ENCODE data around the gene DCHS1.

DCHS1 gene

DNA sequence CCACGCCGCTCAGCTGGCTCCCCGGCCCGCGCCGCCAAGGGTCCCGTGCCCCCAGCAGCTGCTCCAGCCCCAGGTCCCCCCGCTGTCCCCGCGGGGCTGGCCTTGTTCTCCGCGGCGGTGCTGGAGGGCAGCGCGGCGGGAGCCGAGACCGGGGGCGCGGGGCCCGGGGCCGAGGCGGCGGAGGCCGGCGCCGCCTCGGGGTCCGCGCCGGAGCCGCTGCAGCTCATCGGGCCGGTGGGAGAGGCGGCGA, 43.7 kb downstream of the DCHS1 start:
- DNase-seq (ENCODE audit: low read depth): no peak

DNA sequence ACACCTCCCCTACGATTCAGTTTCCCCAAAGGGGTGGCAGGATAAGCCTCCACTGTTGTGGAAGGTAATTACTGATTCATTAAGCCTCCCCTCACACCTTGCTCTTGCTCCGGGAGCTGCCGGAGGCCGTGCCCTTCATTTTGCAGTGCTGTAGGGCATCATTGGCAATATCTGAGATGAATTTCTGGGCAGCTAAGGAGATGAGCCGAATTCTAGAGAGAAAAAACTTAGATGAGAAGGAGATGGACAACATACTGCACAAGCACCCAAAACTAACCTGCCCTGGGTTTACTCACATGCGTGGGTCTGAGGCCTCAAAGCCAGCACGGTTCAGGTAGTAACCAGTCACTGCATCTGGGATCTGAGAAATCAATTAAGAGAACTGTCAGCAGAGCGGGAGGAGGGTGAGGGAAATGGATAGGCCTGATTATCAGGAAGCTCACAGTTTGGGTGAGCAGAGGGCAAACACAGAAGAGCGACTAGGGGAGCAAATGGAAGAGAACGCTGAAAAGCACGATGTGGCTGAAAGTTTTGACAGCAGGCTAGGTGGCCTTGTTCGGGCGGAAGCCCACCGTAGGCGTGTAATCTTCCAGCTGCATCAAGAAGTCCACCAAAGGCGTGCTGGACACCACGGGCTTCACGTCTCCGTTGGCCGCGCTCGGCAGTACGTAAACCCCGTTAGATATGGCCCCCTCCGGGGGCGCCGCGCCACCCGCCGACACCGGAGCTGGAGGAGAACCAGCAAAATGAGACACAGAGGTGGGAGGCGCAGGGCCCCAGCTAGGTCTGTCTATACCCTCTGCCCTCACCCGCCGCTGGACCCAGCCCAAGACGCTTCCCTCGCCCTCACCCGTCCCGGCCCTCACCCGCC, 44.3 kb downstream of the DCHS1 start:
- TF ChIP-seq, protein P1, sequence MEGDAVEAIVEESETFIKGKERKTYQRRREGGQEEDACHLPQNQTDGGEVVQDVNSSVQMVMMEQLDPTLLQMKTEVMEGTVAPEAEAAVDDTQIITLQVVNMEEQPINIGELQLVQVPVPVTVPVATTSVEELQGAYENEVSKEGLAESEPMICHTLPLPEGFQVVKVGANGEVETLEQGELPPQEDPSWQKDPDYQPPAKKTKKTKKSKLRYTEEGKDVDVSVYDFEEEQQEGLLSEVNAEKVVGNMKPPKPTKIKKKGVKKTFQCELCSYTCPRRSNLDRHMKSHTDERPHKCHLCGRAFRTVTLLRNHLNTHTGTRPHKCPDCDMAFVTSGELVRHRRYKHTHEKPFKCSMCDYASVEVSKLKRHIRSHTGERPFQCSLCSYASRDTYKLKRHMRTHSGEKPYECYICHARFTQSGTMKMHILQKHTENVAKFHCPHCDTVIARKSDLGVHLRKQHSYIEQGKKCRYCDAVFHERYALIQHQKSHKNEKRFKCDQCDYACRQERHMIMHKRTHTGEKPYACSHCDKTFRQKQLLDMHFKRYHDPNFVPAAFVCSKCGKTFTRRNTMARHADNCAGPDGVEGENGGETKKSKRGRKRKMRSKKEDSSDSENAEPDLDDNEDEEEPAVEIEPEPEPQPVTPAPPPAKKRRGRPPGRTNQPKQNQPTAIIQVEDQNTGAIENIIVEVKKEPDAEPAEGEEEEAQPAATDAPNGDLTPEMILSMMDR (conservative IDR thresholded peaks at IDR 0.05; ENCODE audit: low read depth, low read length): no peak
- peak; percentile 51 for DNase-seq (ENCODE audit: low read depth)

More for the DNA sequence above, 43.7 kb downstream of the DCHS1 start:
- H3K4me3 ChIP-seq (ENCODE audit: low read depth, low read length): peak overlapping the region; percentile 80
- TF ChIP-seq, protein P1 (conservative IDR thresholded peaks at IDR 0.05; ENCODE audit: low read depth, low read length): no peak

DNA sequence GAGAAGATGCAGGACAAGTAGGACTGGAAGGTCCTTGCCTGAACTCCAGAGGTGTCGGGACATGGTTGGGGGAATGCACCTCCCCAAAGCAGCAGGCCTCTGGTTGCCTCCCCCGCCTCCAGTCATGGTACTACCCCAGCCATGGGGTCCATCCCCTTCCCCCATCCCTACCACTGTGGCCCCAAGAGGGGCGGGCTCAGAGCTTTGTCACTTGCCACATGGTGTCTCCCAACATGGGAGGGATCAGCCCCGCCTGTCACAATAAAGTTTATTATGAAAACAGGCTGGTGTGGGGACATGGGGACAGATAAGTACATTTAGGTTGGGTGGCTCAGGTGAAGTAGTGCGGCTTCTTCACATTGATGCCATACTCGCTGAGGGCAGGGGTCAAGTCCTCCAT, 45.0 kb downstream of the DCHS1 start:
- H3K4me3 ChIP-seq (ENCODE audit: low read depth, low read length): no peak overlapping the region

More for the DNA sequence above, 44.3 kb downstream of the DCHS1 start:
- peak overlapping the region; percentile 80 for H3K4me3 ChIP-seq (ENCODE audit: low read depth, low read length)

DNA sequence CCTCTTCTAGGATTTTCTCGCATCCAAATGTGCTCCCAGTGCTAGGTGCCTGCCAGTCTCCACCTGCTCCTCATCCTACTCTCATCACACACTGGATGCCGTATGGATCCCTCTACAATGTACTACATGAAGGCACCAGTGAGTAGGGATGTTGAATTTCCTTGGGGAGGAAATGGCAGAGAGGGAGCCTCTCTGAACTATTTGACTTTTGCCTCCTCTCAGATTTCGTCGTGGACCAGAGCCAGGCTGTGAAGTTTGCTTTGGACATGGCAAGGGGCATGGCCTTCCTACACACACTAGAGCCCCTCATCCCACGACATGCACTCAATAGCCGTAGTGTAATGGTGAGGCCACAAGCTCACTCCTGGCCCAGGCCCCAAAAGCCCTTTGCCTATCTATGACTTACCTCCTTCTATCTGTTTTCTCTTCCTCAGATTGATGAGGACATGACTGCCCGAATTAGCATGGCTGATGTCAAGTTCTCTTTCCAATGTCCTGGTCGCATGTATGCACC, 46.0 kb downstream of the DCHS1 start:
- DNase-seq (ENCODE audit: low read depth): no peak
- H3K4me3 ChIP-seq (ENCODE audit: low read depth, low read length): no peak overlapping the region
- TF ChIP-seq, protein P1 (conservative IDR thresholded peaks at IDR 0.05; ENCODE audit: low read depth, low read length): no peak

More for the DNA sequence above, 45.0 kb downstream of the DCHS1 start:
- no peak for DNase-seq (ENCODE audit: low read depth)
- TF ChIP-seq, protein P1 (conservative IDR thresholded peaks at IDR 0.05; ENCODE audit: low read depth, low read length): no peak

DNA sequence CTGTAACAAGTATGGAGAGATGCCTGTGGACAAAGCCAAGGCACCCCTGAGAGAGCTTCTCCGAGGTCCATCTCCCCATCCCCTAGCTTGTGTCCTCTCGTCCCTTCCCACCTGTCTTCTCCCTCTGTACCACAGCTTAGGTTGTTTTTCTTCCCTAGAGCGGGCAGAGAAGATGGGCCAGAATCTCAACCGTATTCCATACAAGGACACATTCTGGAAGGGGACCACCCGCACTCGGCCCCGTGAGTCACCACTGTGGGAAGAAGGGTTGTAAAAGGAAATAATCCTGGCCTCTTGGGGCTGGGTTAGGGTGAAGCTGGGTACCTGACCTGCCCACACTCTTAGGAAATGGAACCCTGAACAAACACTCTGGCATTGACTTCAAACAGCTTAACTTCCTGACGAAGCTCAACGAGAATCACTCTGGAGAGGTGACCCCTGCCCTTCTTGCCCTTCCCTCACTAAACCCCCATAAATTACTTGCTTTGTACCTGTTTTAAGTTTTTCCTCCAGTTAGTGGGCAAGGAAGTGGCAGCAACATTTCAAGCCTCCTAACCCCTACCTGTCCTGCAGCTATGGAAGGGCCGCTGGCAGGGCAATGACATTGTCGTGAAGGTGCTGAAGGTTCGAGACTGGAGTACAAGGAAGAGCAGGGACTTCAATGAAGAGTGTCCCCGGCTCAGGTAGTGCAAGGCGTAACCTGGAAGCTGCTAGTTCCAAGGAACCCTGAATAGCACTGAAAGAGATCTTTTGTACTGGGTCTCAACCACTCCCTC, 46.7 kb downstream of the DCHS1 start:
- H3K4me3 ChIP-seq (ENCODE audit: low read depth, low read length): no peak overlapping the region
- TF ChIP-seq, protein P1 (conservative IDR thresholded peaks at IDR 0.05; ENCODE audit: low read depth, low read length): no peak
- no peak for DNase-seq (ENCODE audit: low read depth)

DNA sequence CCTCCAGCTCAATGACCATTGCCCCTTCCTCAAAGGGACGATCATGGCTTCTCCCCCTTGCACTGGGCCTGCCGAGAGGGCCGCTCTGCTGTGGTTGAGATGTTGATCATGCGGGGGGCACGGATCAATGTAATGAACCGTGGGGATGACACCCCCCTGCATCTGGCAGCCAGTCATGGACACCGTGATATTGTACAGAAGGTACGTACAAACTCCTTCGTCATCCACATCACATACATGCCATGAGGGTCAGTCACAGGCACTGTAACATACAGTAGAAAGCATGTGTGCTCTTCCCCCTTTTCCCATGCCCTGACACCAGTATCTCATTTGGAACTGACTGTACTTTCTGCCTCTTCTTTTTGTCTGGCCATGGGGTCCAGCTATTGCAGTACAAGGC, 47.6 kb downstream of the DCHS1 start:
- no peak for DNase-seq (ENCODE audit: low read depth)
- TF ChIP-seq, protein P1 (conservative IDR thresholded peaks at IDR 0.05; ENCODE audit: low read depth, low read length): no peak
- H3K4me3 ChIP-seq (ENCODE audit: low read depth, low read length): no peak overlapping the region
